Fibroblast of lung (primary cell): ENCODE results near the gene KSR2. TPM values are rescaled to one million over a fixed set of nuclear protein-coding genes. Genes with fewer than 3 reads are reported as not detected.

Experiments
- DNase-seq, 2 donors: peaks; one replicate each; pipeline versions ENCODE4 v3.0.0 to v3.0.0-alpha.2; 2010; ENCODE audit warnings: low read depth in 2 of 2
- H2AFZ ChIP-seq: 2 replicates; pipeline ENCODE4 v1.5.1; 2012; ENCODE audit warnings: low read length, control low read depth, inconsistent platforms
- H3K27ac ChIP-seq: 2 replicates; pipeline ENCODE4 v1.5.1; 2011; ENCODE audit warnings: low read length, control low read depth; ENCODE audit not compliant: insufficient read depth
- H3K27me3 ChIP-seq: 2 replicates; pipeline ENCODE4 v1.5.1; 2011; ENCODE audit warnings: mild to moderate bottlenecking, low read length; ENCODE audit not compliant: control insufficient read depth, insufficient read depth
- H3K36me3 ChIP-seq: 2 replicates; pipeline ENCODE4 v1.5.1; 2011; ENCODE audit warnings: low read length; ENCODE audit not compliant: control insufficient read depth, insufficient read depth
- H3K4me1 ChIP-seq: 2 replicates; pipeline ENCODE4 v1.5.1; 2011; ENCODE audit warnings: low read length; ENCODE audit not compliant: control insufficient read depth, insufficient read depth; ENCODE audit errors: extremely low read depth
- H3K4me2 ChIP-seq: 2 replicates; pipeline ENCODE4 v1.5.1; 2011; ENCODE audit warnings: low read length, control low read depth; ENCODE audit not compliant: insufficient read depth; ENCODE audit errors: extremely low read depth
- H3K4me3 ChIP-seq, 4 experiments: fragments of 200-600 bp in 1 of 4; sonication (generic) in 1 of 4; replicated peaks in 1 of 4; 2 replicates each; pipeline ENCODE4 v1.5.1; 2011 to 2016; ENCODE audit warnings: low read length in 4 of 4, low read depth in 3 of 4, mild to moderate bottlenecking in 3 of 4, control low read depth in 2 of 4, inconsistent platforms in 1 of 4, mixed read lengths in 1 of 4; ENCODE audit not compliant: insufficient read depth in 1 of 4; ENCODE audit errors: control extremely low read depth in 1 of 4
- H3K79me2 ChIP-seq: 2 replicates; pipeline ENCODE4 v1.5.1; 2012; ENCODE audit warnings: mild to moderate bottlenecking, low read length, inconsistent platforms; ENCODE audit not compliant: control insufficient read depth, insufficient read depth
- H3K9ac ChIP-seq: 2 replicates; pipeline ENCODE4 v1.5.1; 2011; ENCODE audit warnings: mild to moderate bottlenecking, low read length, control low read depth; ENCODE audit not compliant: insufficient read depth
- H3K9me3 ChIP-seq: 2 replicates; pipeline ENCODE4 v1.5.1; 2012; ENCODE audit warnings: low read depth, low read length; ENCODE audit not compliant: control insufficient read depth, insufficient read depth
- H4K20me1 ChIP-seq: 2 replicates; pipeline ENCODE4 v1.5.1; 2011; ENCODE audit warnings: low read length; ENCODE audit not compliant: control insufficient read depth, insufficient read depth; ENCODE audit errors: extremely low read depth
- CTCF ChIP-seq, 2 donors: IDR thresholded peaks in 1 of 2; conservative IDR thresholded peaks in 1 of 2; 1 replicate in 1 of 2; 2 replicates in 1 of 2; pipeline ENCODE4 v1.5.1; 2011 to 2012; ENCODE audit warnings: low read length in 2 of 2, control low read depth in 1 of 2, inconsistent platforms in 1 of 2, low read depth in 1 of 2, mild to moderate bottlenecking in 1 of 2
- EZH2 ChIP-seq: IDR thresholded peaks from 2 replicates; pipeline ENCODE4 v1.5.1; 2012; ENCODE audit warnings: low read length, control low read depth, mild to moderate bottlenecking; ENCODE audit errors: missing control alignments
- polyA plus RNA-seq, 2 donors: library from polyadenylated mRNA; depleted of rRNA in 1 of 2; stranded (reverse) in 1 of 2; unstranded in 1 of 2; fragments of >200 nt; gene quantifications; 2 replicates each; pipeline ENCODE4 v1.2.1, GENCODE V29; 2011 to 2012; ENCODE audit warnings: missing spikeins in 1 of 2
- total RNA-seq: library from RNA; depleted of rRNA; stranded (reverse); fragments of >200 nt; gene quantifications from 2 replicates; pipeline ENCODE4 v1.2.1, GENCODE V29; 2014

Gene KSR2
- total and polyA plus RNA-seq, 2 donors (not counting 1 experiment from before 2014, with no cell fraction given): not detected

- no peaks in the 10 kb centered on the region for H3K27me3 ChIP-seq
- no peaks in the 10 kb centered on the region for H4K20me1 ChIP-seq
- H3K9ac ChIP-seq: no peak overlapping the region
- no peak overlapping the region for H2AFZ ChIP-seq
- H3K4me2 ChIP-seq: no peak overlapping the region
- no peak for TF ChIP-seq CTCF (conservative IDR thresholded peaks at IDR 0.05 in 1 of 2, IDR thresholded peaks at IDR 0.05 in 1 of 2; ENCODE audit: low read depth in 1 of 2, low read length in 2 of 2)
- no peak for TF ChIP-seq EZH2
- no peak overlapping the region for H3K4me3 ChIP-seq
- no peaks in the 10 kb centered on the region for H3K36me3 ChIP-seq
- no peaks in the 10 kb centered on the region for H3K9me3 ChIP-seq
- H3K27ac ChIP-seq: no peak overlapping the region
- H3K79me2 ChIP-seq: no peaks in the 10 kb centered on the region
- no peaks in the 10 kb centered on the region for H3K4me1 ChIP-seq
- DNase-seq: no peak
Observed at GRCh38 chr12:117498880-117499279, 469.9 kb downstream of the KSR2 start.

GRCh38 chr12:117498256-117498655, 470.5 kb downstream of the KSR2 start:
- no peaks in the 10 kb centered on the region for H3K79me2 ChIP-seq
- no peaks in the 10 kb centered on the region for H3K36me3 ChIP-seq
- no peak overlapping the region for H3K4me2 ChIP-seq

GRCh38 chr12:117497407-117497806, 471.4 kb downstream of the KSR2 start:
- no peak for DNase-seq
- H3K9ac ChIP-seq: no peak overlapping the region
- no peaks in the 10 kb centered on the region for H4K20me1 ChIP-seq
- TF ChIP-seq EZH2 (no peak), CTCF (conservative IDR thresholded peaks at IDR 0.05 in 1 of 2, IDR thresholded peaks at IDR 0.05 in 1 of 2; ENCODE audit: low read depth in 1 of 2, low read length in 2 of 2) (no peak)
- no peaks in the 10 kb centered on the region for H3K27me3 ChIP-seq
- no peaks in the 10 kb centered on the region for H3K79me2 ChIP-seq
- H3K36me3 ChIP-seq: no peaks in the 10 kb centered on the region
- no peak overlapping the region for H3K27ac ChIP-seq
- no peak overlapping the region for H2AFZ ChIP-seq
- H3K4me1 ChIP-seq: no peaks in the 10 kb centered on the region
- no peaks in the 10 kb centered on the region for H3K9me3 ChIP-seq
- H3K4me3 ChIP-seq: no peak overlapping the region
- H3K4me2 ChIP-seq: no peak overlapping the region

More at GRCh38 chr12:117498256-117498655, 470.5 kb downstream of the KSR2 start:
- Histone ChIP-seq H4K20me1 (no peaks in the 10 kb centered on the region), H3K27ac (no peak overlapping the region), H3K9me3 (no peaks in the 10 kb centered on the region), H3K27me3 (no peaks in the 10 kb centered on the region), H3K4me1 (no peaks in the 10 kb centered on the region), H3K4me3 (no peak overlapping the region), H3K9ac (no peak overlapping the region), H2AFZ (no peak overlapping the region)
- TF ChIP-seq CTCF (conservative IDR thresholded peaks at IDR 0.05 in 1 of 2, IDR thresholded peaks at IDR 0.05 in 1 of 2; ENCODE audit: low read depth in 1 of 2, low read length in 2 of 2) (no peak), EZH2 (no peak)
- no peak for DNase-seq
